ENCODE results near the gene TAF1B. TPM values are rescaled to one million over a fixed set of nuclear protein-coding genes. Genes with fewer than 3 reads are reported as not detected.

Gene TAF1B
- total and polyA plus RNA-seq, 10 of the 15 experiments (the other 5 are each of a cell fraction or from before 2014, with no cell fraction given), result 8.1 to 18.3 (median 12.4) TPM

DNA sequence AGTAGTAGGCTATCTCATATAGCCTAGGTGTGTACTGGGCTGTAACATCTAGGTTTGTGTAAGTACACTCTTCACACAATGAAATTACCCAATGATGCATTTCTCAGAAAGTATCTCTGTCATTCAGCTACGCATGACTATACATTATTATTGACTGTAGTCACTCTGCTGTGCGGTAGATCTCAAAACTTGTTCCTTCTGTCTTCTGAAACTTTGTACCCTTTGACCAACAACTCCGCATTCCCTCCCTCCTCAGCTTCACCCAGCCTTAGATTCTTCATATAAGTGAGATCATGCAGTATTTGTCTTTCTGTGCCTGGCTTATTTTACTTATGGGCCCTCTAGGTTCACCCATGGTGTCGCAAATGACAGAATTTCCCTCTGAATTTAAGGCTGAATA is 49.0 kb downstream of the TAF1B start (continued):
- TF ChIP-seq, protein P1, sequence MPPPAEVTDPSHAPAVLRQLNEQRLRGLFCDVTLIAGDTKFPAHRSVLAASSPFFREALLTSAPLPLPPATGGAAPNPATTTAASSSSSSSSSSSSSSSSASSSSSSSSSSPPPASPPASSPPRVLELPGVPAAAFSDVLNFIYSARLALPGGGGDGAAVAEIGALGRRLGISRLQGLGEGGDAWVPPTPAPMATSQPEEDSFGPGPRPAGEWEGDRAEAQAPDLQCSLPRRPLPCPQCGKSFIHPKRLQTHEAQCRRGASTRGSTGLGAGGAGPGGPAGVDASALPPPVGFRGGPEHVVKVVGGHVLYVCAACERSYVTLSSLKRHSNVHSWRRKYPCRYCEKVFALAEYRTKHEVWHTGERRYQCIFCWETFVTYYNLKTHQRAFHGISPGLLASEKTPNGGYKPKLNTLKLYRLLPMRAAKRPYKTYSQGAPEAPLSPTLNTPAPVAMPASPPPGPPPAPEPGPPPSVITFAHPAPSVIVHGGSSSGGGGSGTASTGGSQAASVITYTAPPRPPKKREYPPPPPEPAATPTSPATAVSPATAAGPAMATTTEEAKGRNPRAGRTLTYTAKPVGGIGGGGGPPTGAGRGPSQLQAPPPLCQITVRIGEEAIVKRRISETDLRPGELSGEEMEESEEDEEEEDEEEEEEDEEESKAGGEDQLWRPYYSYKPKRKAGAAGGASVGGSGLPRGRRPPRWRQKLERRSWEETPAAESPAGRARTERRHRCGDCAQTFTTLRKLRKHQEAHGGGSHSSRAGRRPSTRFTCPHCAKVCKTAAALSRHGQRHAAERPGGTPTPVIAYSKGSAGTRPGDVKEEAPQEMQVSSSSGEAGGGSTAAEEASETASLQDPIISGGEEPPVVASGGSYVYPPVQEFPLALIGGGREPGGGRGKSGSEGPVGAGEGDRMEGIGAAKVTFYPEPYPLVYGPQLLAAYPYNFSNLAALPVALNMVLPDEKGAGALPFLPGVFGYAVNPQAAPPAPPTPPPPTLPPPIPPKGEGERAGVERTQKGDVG (CRISPR knock-in tag; IDR thresholded peaks at IDR 0.05), result no peak
- TF ChIP-seq CEBPB (IDR thresholded peaks at IDR 0.05; ENCODE audit: borderline replicate concordance in 1 of 2, low read depth in 2 of 2, low read length in 2 of 2) (no peak), NFYA (IDR thresholded peaks at IDR 0.05; ENCODE audit: borderline replicate concordance, low read depth, low read length) (no peak), IKZF1 (conservative IDR thresholded peaks at IDR 0.05) (no peak), MYC (IDR thresholded peaks at IDR 0.05; ENCODE audit: insufficient read depth, insufficient read length, insufficient replicate concordance, low read length, severe bottlenecking) (no peak), STAT1 (conservative IDR thresholded peaks at IDR 0.05) (no peak)
- TF ChIP-seq, protein P2, sequence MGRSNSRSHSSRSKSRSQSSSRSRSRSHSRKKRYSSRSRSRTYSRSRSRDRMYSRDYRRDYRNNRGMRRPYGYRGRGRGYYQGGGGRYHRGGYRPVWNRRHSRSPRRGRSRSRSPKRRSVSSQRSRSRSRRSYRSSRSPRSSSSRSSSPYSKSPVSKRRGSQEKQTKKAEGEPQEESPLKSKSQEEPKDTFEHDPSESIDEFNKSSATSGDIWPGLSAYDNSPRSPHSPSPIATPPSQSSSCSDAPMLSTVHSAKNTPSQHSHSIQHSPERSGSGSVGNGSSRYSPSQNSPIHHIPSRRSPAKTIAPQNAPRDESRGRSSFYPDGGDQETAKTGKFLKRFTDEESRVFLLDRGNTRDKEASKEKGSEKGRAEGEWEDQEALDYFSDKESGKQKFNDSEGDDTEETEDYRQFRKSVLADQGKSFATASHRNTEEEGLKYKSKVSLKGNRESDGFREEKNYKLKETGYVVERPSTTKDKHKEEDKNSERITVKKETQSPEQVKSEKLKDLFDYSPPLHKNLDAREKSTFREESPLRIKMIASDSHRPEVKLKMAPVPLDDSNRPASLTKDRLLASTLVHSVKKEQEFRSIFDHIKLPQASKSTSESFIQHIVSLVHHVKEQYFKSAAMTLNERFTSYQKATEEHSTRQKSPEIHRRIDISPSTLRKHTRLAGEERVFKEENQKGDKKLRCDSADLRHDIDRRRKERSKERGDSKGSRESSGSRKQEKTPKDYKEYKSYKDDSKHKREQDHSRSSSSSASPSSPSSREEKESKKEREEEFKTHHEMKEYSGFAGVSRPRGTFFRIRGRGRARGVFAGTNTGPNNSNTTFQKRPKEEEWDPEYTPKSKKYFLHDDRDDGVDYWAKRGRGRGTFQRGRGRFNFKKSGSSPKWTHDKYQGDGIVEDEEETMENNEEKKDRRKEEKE (IDR thresholded peaks at IDR 0.05), result no peak

Data from GM12878 (cell line).